ENCODE data around the gene HECW1. TPM values are rescaled to one million over a fixed set of nuclear protein-coding genes. Genes with fewer than 3 reads are reported as not detected.

HECW1 gene
- total RNA-seq, 4 donors from 2014 or later = 0.06 to 0.99 (median 0.27) TPM

DNA sequence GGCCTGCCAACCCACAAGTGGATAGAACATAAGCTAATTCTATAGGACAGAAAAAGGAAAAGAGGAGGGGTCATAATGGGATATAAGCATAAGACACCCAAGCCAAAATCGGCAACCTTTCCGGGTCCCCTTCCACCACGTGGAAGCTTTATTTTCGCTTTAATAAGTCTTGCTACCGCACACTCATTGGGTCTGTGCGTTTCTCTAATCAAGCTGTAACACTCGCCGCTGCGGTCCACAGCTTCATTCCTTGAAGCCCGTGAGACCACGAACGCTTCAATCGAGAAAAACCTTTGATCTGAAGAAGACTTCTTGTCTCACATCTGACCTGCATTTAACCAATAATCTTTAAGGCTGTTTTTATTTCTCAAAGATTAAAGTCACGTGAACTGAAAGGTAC is 35.8 kb upstream of the HECW1 start:
- 88% methylated on average over 14 of the region's 14 CpGs for WGBS
- H3K36me3 ChIP-seq = no peaks in the 10 kb centered on the region
- H3K9me3 ChIP-seq = no peaks in the 10 kb centered on the region
- no peaks in the 10 kb centered on the region for H3K4me1 ChIP-seq
- H3K27ac ChIP-seq (replicated peaks in 1 of 4) = no peak overlapping the region
- DNase-seq (ENCODE audit: extremely low spot score) = no peak
- H3K27me3 ChIP-seq = peaks cover 0 to 11% (median 0%) of the 10 kb centered on the region in 4 donors
- no peak overlapping the region for H3K4me3 ChIP-seq
- intact Hi-C loops (cut with DNase I) = no loop called here
- TF ChIP-seq POLR2A (IDR thresholded peaks at IDR 0.05; ENCODE audit: low read depth) = no peak

DNA sequence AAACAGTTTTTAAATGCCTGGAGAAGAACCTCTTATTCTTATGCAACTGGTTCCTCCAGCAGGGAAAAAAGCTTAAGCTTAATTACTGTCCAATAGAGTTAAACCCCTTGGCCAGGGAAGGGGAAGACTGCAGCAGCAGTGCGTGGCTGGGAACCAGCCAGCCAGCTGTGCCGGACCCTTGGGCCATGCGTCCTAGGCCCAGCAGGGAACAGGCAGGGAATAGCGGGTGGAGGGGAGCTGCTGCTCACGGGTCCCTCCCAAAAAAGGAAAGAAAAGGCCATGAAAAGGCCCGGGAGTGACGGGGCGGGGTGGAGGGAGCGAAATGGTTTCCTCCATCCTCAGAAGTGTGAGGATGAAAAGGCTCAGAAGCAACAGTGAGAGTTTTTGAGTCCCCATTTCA is 35.2 kb upstream of the HECW1 start:
- Histone ChIP-seq H3K27me3 (peaks cover 0 to 12% (median 0%) of the 10 kb centered on the region in 4 donors), H3K27ac (replicated peaks in 1 of 4) (no peak overlapping the region), H3K9me3 (no peaks in the 10 kb centered on the region), H3K4me1 (no peaks in the 10 kb centered on the region), H3K4me3 (no peak overlapping the region), H3K36me3 (no peaks in the 10 kb centered on the region)
- intact Hi-C loops (cut with DNase I) = no loop called here
- TF ChIP-seq, protein P1, sequence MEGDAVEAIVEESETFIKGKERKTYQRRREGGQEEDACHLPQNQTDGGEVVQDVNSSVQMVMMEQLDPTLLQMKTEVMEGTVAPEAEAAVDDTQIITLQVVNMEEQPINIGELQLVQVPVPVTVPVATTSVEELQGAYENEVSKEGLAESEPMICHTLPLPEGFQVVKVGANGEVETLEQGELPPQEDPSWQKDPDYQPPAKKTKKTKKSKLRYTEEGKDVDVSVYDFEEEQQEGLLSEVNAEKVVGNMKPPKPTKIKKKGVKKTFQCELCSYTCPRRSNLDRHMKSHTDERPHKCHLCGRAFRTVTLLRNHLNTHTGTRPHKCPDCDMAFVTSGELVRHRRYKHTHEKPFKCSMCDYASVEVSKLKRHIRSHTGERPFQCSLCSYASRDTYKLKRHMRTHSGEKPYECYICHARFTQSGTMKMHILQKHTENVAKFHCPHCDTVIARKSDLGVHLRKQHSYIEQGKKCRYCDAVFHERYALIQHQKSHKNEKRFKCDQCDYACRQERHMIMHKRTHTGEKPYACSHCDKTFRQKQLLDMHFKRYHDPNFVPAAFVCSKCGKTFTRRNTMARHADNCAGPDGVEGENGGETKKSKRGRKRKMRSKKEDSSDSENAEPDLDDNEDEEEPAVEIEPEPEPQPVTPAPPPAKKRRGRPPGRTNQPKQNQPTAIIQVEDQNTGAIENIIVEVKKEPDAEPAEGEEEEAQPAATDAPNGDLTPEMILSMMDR (IDR thresholded peaks at IDR 0.05) = no peak
- no peak for TF ChIP-seq POLR2A (IDR thresholded peaks at IDR 0.05; ENCODE audit: low read depth)
- no peak for TF ChIP-seq POLR2AphosphoS5 (IDR thresholded peaks at IDR 0.05)
- TF ChIP-seq EP300 (IDR thresholded peaks at IDR 0.05) = no peak
- no peak for DNase-seq (ENCODE audit: extremely low spot score)
- WGBS = 81% methylated on average over 9 of the region's 9 CpGs

DNA sequence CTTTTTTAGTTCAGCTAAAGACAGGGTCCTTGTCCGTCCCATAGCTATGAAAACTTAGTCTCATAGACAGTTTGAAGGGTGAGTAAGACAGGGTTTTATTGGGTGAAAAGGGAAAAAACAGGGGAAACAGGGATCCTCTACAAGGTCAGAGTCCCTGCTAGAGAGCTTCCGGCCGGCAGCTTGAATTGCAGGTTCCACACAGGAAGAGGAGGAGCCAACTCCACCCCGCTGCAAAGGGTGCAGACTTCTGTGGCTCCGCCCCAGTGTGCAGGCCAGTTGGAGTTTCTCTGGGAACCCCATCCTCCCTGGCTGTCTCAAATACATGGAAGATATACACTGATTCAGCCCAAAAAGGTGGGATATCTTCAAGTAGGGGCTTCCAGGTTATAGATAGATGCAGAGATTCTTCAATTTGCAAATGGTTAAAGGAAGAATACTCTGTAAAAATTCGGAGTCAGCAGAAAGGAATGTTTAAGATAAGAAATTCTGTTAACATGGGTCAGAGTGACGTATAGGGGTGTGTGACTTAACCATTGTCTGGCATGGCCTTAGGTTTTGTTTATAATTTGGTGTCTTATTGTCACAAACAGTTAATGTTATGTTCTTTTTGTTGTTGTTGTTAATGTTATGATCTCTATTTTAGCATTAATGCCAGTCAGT is 34.6 kb upstream of the HECW1 start:
- intact Hi-C loops (cut with DNase I) = no loop called here
- Histone ChIP-seq H3K27me3 (peaks cover 0 to 12% (median 0%) of the 10 kb centered on the region in 4 donors), H3K4me3 (no peak overlapping the region), H3K27ac (replicated peaks in 1 of 4) (no peak overlapping the region), H3K9me3 (no peaks in the 10 kb centered on the region), H3K36me3 (no peaks in the 10 kb centered on the region), H3K4me1 (no peaks in the 10 kb centered on the region)
- TF ChIP-seq EP300 (IDR thresholded peaks at IDR 0.05) (no peak), POLR2AphosphoS5 (IDR thresholded peaks at IDR 0.05) (no peak), POLR2A (IDR thresholded peaks at IDR 0.05; ENCODE audit: low read depth) (no peak)
- TF ChIP-seq, protein P1 (IDR thresholded peaks at IDR 0.05) = no peak
- no peak for DNase-seq (ENCODE audit: extremely low spot score)
- 65% methylated on average over 7 of the region's 7 CpGs for WGBS

DNA sequence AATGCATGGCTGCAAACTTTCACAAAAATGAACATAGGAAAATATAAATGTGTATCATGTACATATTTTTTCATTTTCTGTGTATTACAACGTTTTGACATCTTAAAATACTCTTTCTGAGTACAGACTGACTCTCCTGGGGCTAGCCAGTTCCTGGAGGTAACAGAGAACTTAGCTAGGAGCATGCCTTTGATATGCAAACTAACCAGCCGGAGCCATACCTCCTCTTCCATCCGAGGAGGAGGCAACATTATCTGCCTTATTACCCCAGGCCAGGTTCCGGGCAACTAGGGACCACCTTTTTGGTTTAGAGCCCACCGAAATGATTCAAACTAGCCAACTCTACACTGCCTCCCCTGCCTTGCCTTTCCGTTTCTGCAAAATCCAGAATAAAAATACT is 33.7 kb upstream of the HECW1 start:
- intact Hi-C loops (cut with DNase I) = no loop called here
- H3K9me3 ChIP-seq = no peaks in the 10 kb centered on the region
- peaks cover 0 to 10% (median 0%) of the 10 kb centered on the region in 4 donors for H3K27me3 ChIP-seq
- H3K27ac ChIP-seq (replicated peaks in 1 of 4) = no peak overlapping the region
- TF ChIP-seq, protein P1 (IDR thresholded peaks at IDR 0.05) = no peak
- TF ChIP-seq POLR2A (IDR thresholded peaks at IDR 0.05; ENCODE audit: low read depth) (no peak), EP300 (IDR thresholded peaks at IDR 0.05) (no peak), POLR2AphosphoS5 (IDR thresholded peaks at IDR 0.05) (no peak)
- WGBS = 62% methylated on average over 6 of the region's 6 CpGs
- H3K4me1 ChIP-seq = no peaks in the 10 kb centered on the region
- H3K4me3 ChIP-seq = no peak overlapping the region
- no peaks in the 10 kb centered on the region for H3K36me3 ChIP-seq
- DNase-seq (ENCODE audit: extremely low spot score) = no peak

DNA sequence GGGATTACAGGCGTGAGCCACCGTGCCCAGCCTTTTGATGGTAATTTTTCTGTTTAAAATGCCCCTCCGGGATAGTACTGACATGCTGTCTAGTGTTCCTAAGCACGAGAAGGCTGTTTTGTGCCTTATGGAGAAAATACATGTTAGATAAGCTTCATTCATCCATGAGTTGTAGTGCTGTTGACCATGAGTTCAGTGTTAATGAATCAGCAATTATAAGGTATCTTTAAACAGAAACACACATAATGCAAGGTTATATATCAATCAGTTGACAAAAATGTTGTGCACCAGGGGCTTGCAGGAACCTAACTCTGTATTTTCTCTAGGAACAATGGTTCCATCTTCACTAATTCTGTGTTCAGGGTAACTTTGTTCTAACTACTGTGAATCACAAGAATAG is 30.8 kb upstream of the HECW1 start:
- H3K27ac ChIP-seq (replicated peaks in 1 of 4) = no peak overlapping the region
- 80% methylated on average over 4 of the region's 4 CpGs for WGBS
- no peaks in the 10 kb centered on the region for H3K4me1 ChIP-seq
- no peak for DNase-seq (ENCODE audit: extremely low spot score)
- H3K4me3 ChIP-seq = no peak overlapping the region
- no peaks in the 10 kb centered on the region for H3K36me3 ChIP-seq
- peaks cover 0 to 16% (median 0%) of the 10 kb centered on the region in 4 donors for H3K27me3 ChIP-seq
- intact Hi-C loops (cut with DNase I) = no loop called here
- TF ChIP-seq EP300 (IDR thresholded peaks at IDR 0.05) (no peak), POLR2AphosphoS5 (IDR thresholded peaks at IDR 0.05) (no peak), POLR2A (IDR thresholded peaks at IDR 0.05; ENCODE audit: low read depth) (no peak)
- TF ChIP-seq, protein P1 (IDR thresholded peaks at IDR 0.05) = no peak
- H3K9me3 ChIP-seq = no peaks in the 10 kb centered on the region

Measured in esophagus muscularis mucosa (tissue), 4 donors.